Ishikawa (cell line): ENCODE results near the gene NTNG2.

Source experiments
- EP300 ChIP-seq: IDR thresholded peaks from 2 replicates; pipeline ENCODE4 v1.6.1; 2012; ENCODE audit warnings: borderline replicate concordance
- FOXM1 ChIP-seq: IDR thresholded peaks from 2 replicates; pipeline ENCODE4 v1.6.1; 2012; ENCODE audit warnings: low read depth, borderline replicate concordance
- NFIC ChIP-seq: IDR thresholded peaks from 2 replicates; pipeline ENCODE4 v1.6.1; 2012
- RAD21 ChIP-seq: IDR thresholded peaks from 2 replicates; pipeline ENCODE4 v1.6.1; 2012; ENCODE audit warnings: low read depth
- USF1 ChIP-seq: IDR thresholded peaks from 2 replicates; pipeline ENCODE4 v1.6.1; 2012
- YY1 ChIP-seq: IDR thresholded peaks from 2 replicates; pipeline ENCODE4 v1.6.1; 2012; ENCODE audit warnings: low read depth

DNA sequence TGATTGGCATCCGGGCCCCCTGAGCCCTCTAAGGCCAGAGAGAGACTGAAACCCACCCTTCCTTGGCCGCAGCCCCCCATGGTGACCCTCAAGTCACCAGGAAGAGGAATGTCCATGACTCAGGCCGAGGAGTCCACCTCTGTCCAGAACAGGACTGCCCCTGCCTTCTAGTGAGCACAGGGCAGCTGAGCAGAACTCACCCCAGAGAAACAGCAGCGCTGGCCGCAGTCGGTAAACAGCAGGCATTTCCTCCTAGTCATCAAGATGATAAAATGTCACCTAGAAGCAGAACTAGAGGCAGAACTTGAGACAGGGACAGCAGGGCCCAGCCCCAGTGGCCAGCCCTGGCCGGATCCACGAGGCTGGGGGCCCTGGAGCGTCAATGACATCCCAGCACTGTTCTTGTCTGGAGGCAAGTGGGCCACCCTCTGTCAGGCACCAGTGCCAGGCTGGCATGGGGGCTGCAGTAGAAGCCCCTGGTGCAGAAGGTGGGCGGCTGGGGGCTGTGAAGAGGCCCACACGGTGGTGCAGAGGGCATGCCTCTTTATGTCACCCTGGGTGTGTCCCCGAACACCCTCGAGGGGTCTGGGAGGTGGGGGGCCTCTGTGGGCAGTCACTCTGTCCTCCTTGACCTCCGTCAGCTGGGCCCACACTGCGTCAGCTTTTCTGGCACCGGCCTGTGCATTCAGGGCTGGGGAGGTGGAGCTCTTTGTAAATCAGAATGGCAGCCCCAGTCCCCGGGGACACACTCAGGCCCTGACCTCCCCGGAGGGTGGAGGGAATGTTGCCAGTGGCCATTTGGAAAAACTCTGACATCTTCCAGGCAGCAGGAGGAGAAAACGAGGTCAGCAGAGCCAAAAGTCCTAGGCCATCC, 83.0 kb downstream of the NTNG2 start:
- TF ChIP-seq YY1 = no peak
- TF ChIP-seq NFIC = no peak
- no peak for TF ChIP-seq EP300
- TF ChIP-seq FOXM1 = no peak
- no peak for TF ChIP-seq RAD21
- no peak for TF ChIP-seq USF1
